NB4 (cell line): ENCODE measurements around the gene ITPR3.

Experiments used
- DNase-seq: peaks from one replicate; pipeline ENCODE4 v3.0.0; 2010; ENCODE audit warnings: low read depth
- H3K4me3 ChIP-seq: one replicate; pipeline ENCODE4 v1.5.1; 2011; ENCODE audit warnings: mild to moderate bottlenecking, low read depth, low read length, moderate library complexity
- MAX ChIP-seq: IDR thresholded peaks from 2 replicates; pipeline ENCODE4 v1.6.1; 2011; ENCODE audit warnings: low read depth, low read length
- MYC ChIP-seq: IDR thresholded peaks from 2 replicates; pipeline ENCODE4 v1.6.1; 2011; ENCODE audit warnings: low read depth, low read length
- POLR2A ChIP-seq: IDR thresholded peaks from 2 replicates; pipeline ENCODE4 v1.6.1; 2011; ENCODE audit warnings: mild to moderate bottlenecking; ENCODE audit not compliant: insufficient read length; ENCODE audit errors: extremely low read depth
- TF ChIP-seq, protein P1 (sequence below): IDR thresholded peaks from one replicate; pipeline ENCODE4 v1.5.1; 2012; ENCODE audit warnings: low read depth, low read length

The ITPR3 gene

DNA sequence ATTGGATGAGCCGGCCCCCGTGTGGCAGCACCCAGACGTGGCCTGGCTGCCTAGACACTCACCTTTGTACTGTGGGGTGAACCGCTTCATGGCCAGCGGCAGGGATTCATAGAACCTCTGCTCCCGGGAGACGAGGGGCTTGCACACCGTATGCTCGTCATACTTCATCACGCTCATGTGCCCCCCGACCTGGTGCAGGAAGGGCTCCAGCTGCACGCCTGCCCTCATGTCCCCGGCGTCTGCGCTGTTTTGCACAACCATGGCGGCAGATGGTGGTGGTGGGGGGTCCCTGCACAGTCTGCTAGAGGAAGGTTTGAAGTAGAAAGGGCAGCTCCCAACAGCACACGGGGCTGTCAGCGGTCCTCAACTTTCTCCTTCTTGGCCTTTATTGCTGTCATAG lies 114.1 kb downstream of the ITPR3 start:
- TF ChIP-seq POLR2A, result no peak
- TF ChIP-seq, protein P1, sequence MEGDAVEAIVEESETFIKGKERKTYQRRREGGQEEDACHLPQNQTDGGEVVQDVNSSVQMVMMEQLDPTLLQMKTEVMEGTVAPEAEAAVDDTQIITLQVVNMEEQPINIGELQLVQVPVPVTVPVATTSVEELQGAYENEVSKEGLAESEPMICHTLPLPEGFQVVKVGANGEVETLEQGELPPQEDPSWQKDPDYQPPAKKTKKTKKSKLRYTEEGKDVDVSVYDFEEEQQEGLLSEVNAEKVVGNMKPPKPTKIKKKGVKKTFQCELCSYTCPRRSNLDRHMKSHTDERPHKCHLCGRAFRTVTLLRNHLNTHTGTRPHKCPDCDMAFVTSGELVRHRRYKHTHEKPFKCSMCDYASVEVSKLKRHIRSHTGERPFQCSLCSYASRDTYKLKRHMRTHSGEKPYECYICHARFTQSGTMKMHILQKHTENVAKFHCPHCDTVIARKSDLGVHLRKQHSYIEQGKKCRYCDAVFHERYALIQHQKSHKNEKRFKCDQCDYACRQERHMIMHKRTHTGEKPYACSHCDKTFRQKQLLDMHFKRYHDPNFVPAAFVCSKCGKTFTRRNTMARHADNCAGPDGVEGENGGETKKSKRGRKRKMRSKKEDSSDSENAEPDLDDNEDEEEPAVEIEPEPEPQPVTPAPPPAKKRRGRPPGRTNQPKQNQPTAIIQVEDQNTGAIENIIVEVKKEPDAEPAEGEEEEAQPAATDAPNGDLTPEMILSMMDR, result no peak
- no peak overlapping the region for H3K4me3 ChIP-seq
- DNase-seq, result no peak

DNA sequence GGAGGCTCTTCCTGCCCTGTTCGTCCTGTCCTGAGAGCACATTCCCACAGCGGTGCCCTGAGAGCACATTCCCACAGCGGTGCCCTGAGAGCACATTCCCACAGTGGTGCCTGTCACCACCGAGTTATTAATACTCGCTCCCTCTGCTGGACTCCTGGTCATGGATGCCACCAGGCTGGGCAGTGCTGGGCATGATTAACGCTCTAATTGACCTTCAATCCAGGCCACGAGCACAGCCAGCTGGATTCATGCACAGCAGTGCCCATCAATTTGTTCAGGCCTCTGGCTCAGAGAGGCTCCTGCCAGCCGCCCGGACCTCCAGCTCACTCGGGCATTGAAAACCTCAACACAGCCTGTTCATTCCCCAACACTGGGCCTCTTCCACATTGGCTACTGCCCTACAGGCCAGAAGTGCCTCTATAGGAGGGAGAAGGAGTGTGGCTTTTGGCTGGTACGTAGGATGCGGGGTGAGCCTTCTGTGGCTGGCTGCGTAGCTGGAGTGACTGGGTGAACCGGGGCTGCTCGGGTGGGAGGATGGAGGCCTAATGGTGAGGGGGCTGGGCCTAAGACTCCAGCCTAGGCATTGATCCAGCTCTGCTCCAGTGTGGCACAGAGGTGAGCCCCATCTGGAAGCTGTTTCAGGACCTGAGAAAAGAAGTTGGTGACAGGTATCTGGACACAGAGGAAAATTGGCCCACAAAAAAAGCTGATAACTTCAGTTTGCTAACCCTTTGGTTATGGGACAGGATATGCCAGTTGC lies 116.3 kb downstream of the ITPR3 start:
- H3K4me3 ChIP-seq, result no peak overlapping the region
- no peak for DNase-seq
- TF ChIP-seq POLR2A (no peak), MYC (no peak), MAX (no peak)
- TF ChIP-seq, protein P1, result no peak

DNA sequence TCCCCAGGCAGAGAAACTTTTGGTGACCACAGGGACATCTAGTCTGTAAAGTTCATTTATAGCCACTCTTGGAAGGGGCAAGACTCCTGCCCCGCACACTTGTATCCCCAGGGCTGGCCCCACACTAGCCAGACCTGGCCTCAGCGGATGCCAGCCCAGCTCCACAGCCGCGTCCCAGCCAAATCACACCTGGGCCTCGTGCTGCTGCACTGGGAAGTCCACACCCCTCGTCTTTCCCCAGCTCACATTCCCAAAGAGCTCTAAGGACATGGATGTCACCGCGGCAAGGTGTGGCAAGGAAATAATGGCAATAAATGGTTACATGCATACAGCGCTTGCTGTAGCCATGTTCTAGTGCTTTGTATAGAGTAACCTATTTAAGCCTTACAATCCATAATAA lies 117.0 kb downstream of the ITPR3 start:
- no peak for DNase-seq
- TF ChIP-seq, protein P1, result no peak
- no peak for TF ChIP-seq MAX
- TF ChIP-seq MYC, result no peak
- TF ChIP-seq POLR2A, result no peak
- H3K4me3 ChIP-seq, result no peak overlapping the region

DNA sequence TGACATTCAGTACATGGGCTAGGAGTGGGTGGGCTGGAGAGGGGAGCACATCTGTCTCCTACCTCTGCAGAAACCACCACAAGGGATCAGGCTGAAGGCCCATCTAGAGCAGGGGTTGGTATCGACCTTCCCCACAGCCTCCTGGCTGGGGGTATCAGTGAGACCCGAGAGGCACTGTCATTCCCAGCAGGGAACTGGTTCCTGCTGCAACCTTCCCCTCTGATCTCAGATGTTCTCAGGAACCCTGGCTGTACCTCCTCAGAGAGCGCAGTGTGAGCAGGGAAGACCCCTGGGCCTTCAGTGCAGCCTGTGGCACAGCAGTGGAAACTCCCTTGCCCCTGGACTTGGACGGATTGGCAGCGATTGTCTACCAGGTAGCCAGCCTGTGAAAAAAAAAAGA lies 117.8 kb downstream of the ITPR3 start:
- DNase-seq, result no peak
- no peak overlapping the region for H3K4me3 ChIP-seq
- TF ChIP-seq POLR2A, result no peak
- TF ChIP-seq MAX, result no peak
- TF ChIP-seq, protein P1, result no peak

GRCh38 chr6:33739571-33739970 lies 118.4 kb downstream of the ITPR3 start:
- DNase-seq, result no peak
- TF ChIP-seq POLR2A (no peak), MAX (no peak), MYC (no peak)
- TF ChIP-seq, protein P1, result no peak
- H3K4me3 ChIP-seq, result no peak overlapping the region

DNA sequence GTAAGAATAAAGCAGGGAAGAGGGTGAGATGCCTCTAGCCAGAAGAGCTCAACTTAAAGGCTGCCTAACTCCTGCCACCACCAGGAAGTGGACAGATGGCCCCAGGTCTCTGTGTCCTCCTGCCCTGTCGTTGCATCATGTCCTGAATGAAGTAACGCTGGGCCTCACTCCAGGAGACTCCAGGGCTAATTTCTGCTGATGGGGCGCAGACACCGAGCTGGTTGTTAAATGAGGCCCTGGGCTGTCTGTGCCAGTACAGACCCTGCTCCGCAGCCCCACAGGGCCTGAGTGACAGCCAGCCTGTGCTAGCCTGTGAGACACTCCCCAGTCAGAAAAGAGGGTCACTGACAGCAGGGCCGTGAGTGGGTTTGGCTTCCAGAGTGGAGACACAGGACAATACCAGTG lies 119.1 kb downstream of the ITPR3 start:
- TF ChIP-seq MAX (no peak), MYC (no peak), POLR2A (no peak)
- TF ChIP-seq, protein P1, result no peak
- peak; percentile 59 for DNase-seq
- H3K4me3 ChIP-seq, result no peak overlapping the region
